K562 (cell line): ENCODE measurements around the gene NUTM1. TPM values are rescaled to one million over a fixed set of nuclear protein-coding genes. Genes with fewer than 3 reads are reported as not detected.

ENCODE experiments used
- CBFA2T2 ChIP-seq: fragments of 450-650 bp; conservative IDR thresholded peaks from 2 replicates; pipeline ENCODE4 v1.6.1; 2017; ENCODE audit warnings: mild to moderate bottlenecking
- CBFB ChIP-seq: sonication (generic); formaldehyde crosslinking; IDR thresholded peaks from 2 replicates; pipeline ENCODE4 v1.4.0; 2020; ENCODE audit warnings: mild to moderate bottlenecking, missing genetic modification reagents
- CBX2 ChIP-seq: fragments of 200-600 bp; sonication (generic); IDR thresholded peaks from one replicate; pipeline ENCODE4 v1.6.1; 2012; ENCODE audit warnings: mild to moderate bottlenecking, low read length, inconsistent platforms; ENCODE audit not compliant: insufficient read depth, poor library complexity, severe bottlenecking
- CLOCK ChIP-seq: fragments of 250-450 bp; sonication (Bioruptor Pico); IDR thresholded peaks from 2 replicates; pipeline ENCODE4 v1.4.0; 2020; ENCODE audit warnings: mild to moderate bottlenecking, moderate library complexity, borderline replicate concordance
- E2F3 ChIP-seq: fragments of 250-450 bp; sonication (Bioruptor Pico); IDR thresholded peaks from 2 replicates; pipeline ENCODE4 v1.4.0; 2020; ENCODE audit warnings: mild to moderate bottlenecking
- GABPB1 ChIP-seq: sonication (generic); formaldehyde crosslinking; IDR thresholded peaks from 2 replicates; pipeline ENCODE4 v1.8.0; 2022; ENCODE audit warnings: mild to moderate bottlenecking, missing genetic modification reagents
- HDAC1 ChIP-seq, 2 experiments: fragments of 450-650 bp; IDR thresholded peaks; 2 replicates each; pipeline ENCODE4 v1.6.1; 2016 to 2017; ENCODE audit warnings: inconsistent platforms in 1 of 2, mild to moderate bottlenecking in 1 of 2, moderate library complexity in 1 of 2
- HLTF ChIP-seq: fragments of 450-650 bp; IDR thresholded peaks from 2 replicates; pipeline ENCODE4 v1.6.1; 2016
- HMGN3 ChIP-seq: IDR thresholded peaks from 2 replicates; pipeline ENCODE4 v1.6.1; 2011; ENCODE audit warnings: borderline replicate concordance, low read depth, mild to moderate bottlenecking, mixed read lengths, low read length; ENCODE audit not compliant: insufficient read length; ENCODE audit errors: extremely low read depth
- KDM2B ChIP-seq: fragments of 250-450 bp; sonication (Bioruptor Pico); IDR thresholded peaks from 2 replicates; pipeline ENCODE4 v1.8.0; 2021; ENCODE audit warnings: mild to moderate bottlenecking, moderate library complexity
- KLF13 ChIP-seq: fragments of 450-650 bp; IDR thresholded peaks from 2 replicates; pipeline ENCODE4 v1.6.1; 2016; ENCODE audit warnings: missing genetic modification characterization, low read depth, mild to moderate bottlenecking, missing compliant biosample characterization, moderate library complexity, borderline replicate concordance
- MCM3 ChIP-seq: fragments of 450-650 bp; IDR thresholded peaks from 2 replicates; pipeline ENCODE4 v1.6.1; 2016
- NCOA4 ChIP-seq: fragments of 450-650 bp; IDR thresholded peaks from 2 replicates; pipeline ENCODE4 v1.6.1; 2018; ENCODE audit warnings: mild to moderate bottlenecking; ENCODE audit not compliant: partially characterized antibody
- NONO ChIP-seq, 2 experiments: fragments of 200-400 bp in 1 of 2; fragments of 450-650 bp in 1 of 2; formaldehyde crosslinking in 1 of 2; IDR thresholded peaks; 2 replicates each; pipeline ENCODE4 v1.6.1; 2017; ENCODE audit warnings: low read depth in 2 of 2, mild to moderate bottlenecking in 2 of 2, moderate library complexity in 2 of 2, low read length in 1 of 2
- NRF1 ChIP-seq, 2 experiments: fragments of 450-650 bp; IDR thresholded peaks in 1 of 2; conservative IDR thresholded peaks in 1 of 2; 2 replicates each; pipeline ENCODE4 v1.6.1; 2014; ENCODE audit warnings: mild to moderate bottlenecking in 2 of 2
- PCBP2 ChIP-seq: fragments of 200-400 bp; formaldehyde crosslinking; IDR thresholded peaks from 2 replicates; pipeline ENCODE4 v1.6.1; 2018; ENCODE audit warnings: low read length, low read depth, mild to moderate bottlenecking, moderate library complexity; ENCODE audit not compliant: poor library complexity, severe bottlenecking
- PHTF2 ChIP-seq: fragments of 250-450 bp; sonication (Bioruptor Pico); IDR thresholded peaks from 2 replicates; pipeline ENCODE4 v1.5.0; 2021; ENCODE audit warnings: mild to moderate bottlenecking
- PRMT5 ChIP-seq: sonication (generic); formaldehyde crosslinking; IDR thresholded peaks from 2 replicates; pipeline ENCODE4 v1.5.0; 2020; ENCODE audit warnings: missing genetic modification reagents
- RFX1 ChIP-seq: fragments of 450-650 bp; IDR thresholded peaks from 2 replicates; pipeline ENCODE4 v1.6.1; 2016; ENCODE audit warnings: mild to moderate bottlenecking, moderate library complexity
- SAP30 ChIP-seq: fragments of 200-600 bp; sonication (generic); IDR thresholded peaks from 2 replicates; pipeline ENCODE4 v1.6.1; 2012; ENCODE audit warnings: borderline replicate concordance, low read depth, mild to moderate bottlenecking, moderate library complexity, low read length, control low read depth, inconsistent platforms; ENCODE audit not compliant: insufficient read depth, poor library complexity, severe bottlenecking
- SMARCC2 ChIP-seq: fragments of 450-650 bp; IDR thresholded peaks from 2 replicates; pipeline ENCODE4 v1.6.1; 2017; ENCODE audit warnings: antibody characterized with exemption, moderate library complexity, mild to moderate bottlenecking, low read depth
- TFAM ChIP-seq: fragments of 250-450 bp; sonication (Bioruptor Pico); conservative IDR thresholded peaks from 2 replicates; pipeline ENCODE4 v1.5.0; 2021; ENCODE audit warnings: mild to moderate bottlenecking, moderate library complexity
- TGIF2 ChIP-seq: sonication (generic); formaldehyde crosslinking; IDR thresholded peaks from 2 replicates; pipeline ENCODE4 v1.8.1; 2022; ENCODE audit warnings: mild to moderate bottlenecking, missing genetic modification reagents, moderate library complexity
- polyA plus RNA-seq, 8 experiments: library from polyadenylated mRNA; depleted of rRNA in 4 of 8; stranded (reverse) in 5 of 8; unstranded in 3 of 8; fragments of >200 nt; fragmentation: Nextera tagmentation in 2 of 8; fragmentation: Illumina TruSeq in 1 of 8; extraction: Ambion mirVana in 2 of 8; extraction: Trizol in 1 of 8; gene quantifications; 2 replicates each; pipeline versions ENCODE4 v1.2.1 to v1.2.3, GENCODE V29; 2011 to 2014; ENCODE audit warnings: inconsistent platforms in 1 of 8, missing spikeins in 1 of 8
- total RNA-seq, 7 experiments: library from RNA; depleted of rRNA in 6 of 7; stranded (reverse); fragments of >200 nt in 6 of 7; fragmentation: Illumina TruSeq in 2 of 7; extraction: Trizol in 2 of 7; gene quantifications; 2 replicates each; pipeline versions ENCODE4 v1.2.1 to v1.2.3, GENCODE V29; 2011 to 2021; ENCODE audit warnings: low replicate concordance in 1 of 7
- TF ChIP-seq, protein P1 (sequence below): fragments of 250-450 bp; sonication (Bioruptor Pico); IDR thresholded peaks from 2 replicates; pipeline ENCODE4 v1.9.0; 2021; ENCODE audit warnings: mild to moderate bottlenecking

The NUTM1 gene
- total and polyA plus RNA-seq, 9 of the 15 experiments (the other 6 are each of a cell fraction or from before 2014, with no cell fraction given) = 0.01 to 0.05 (median 0.04) TPM; not detected in 4

DNA sequence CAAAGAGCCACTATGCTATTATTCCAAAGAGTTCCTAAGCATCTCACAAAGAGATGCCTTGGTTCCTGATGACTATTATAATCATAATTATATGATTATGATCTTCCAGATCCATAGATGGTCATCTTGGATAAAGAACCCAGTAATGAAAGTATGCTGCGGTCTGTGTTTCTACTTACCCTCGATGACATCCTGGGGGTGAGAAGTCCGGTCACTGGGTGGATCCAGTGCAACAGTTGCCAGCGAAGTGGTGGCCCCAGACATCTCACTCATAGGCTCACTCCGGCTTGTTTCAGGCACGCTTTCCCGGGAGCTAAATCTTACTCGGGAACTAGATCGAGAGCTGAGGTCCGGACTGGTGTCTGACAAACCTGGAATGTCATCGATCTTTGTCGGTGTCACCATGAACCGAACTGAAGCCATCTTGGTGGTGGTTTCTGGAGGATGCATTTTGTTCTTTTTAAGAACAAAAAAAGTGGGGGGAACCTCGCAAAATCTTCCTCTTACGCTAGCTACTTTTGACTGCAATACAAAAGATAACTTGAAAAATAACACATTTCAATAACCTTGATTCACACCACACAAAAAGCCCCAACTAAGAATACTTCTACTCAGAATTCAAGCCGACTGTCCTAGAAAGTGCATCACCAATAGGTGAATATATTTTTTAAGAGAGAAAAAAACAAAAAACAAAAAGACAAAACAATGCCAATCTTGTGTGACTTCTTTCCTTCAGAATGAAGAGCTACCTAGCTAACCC lies 6.7 kb upstream of the NUTM1 start (continued):
- TF ChIP-seq CBFB (CRISPR knock-in tag) (no peak), NRF1 (conservative IDR thresholded peaks at IDR 0.05 in 1 of 2, IDR thresholded peaks at IDR 0.05 in 1 of 2) (no peak), TFAM (no peak), MCM3 (no peak), PRMT5 (no peak), E2F3 (CRISPR knock-in tag) (peak; percentile 65; the same call in 1 of the 2 replicates), GABPB1 (CRISPR knock-in tag) (no peak), TGIF2 (CRISPR knock-in tag) (no peak), PCBP2 (no peak), NCOA4 (no peak), HLTF (no peak), CBX2 (no peak), SAP30 (no peak), SMARCC2 (no peak), RFX1 (no peak), PHTF2 (CRISPR knock-in tag) (no peak), KDM2B (CRISPR knock-in tag) (no peak), HDAC1 (IDR thresholded peaks at IDR 0.05) (no peak), NONO (IDR thresholded peaks at IDR 0.05; ENCODE audit: low read depth in 2 of 2, low read length in 1 of 2) (no peak), CBFA2T2 (no peak), CLOCK (CRISPR knock-in tag) (no peak), HMGN3 (no peak), KLF13 (tag) (no peak)
- TF ChIP-seq, protein P1, sequence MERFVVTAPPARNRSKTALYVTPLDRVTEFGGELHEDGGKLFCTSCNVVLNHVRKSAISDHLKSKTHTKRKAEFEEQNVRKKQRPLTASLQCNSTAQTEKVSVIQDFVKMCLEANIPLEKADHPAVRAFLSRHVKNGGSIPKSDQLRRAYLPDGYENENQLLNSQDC (CRISPR knock-in tag) = no peak
